H1 (cell line): Measurements from ENCODE around the gene KLHDC8A. TPM values are rescaled to one million over a fixed set of nuclear protein-coding genes. Genes with fewer than 3 reads are reported as not detected.

Source experiments
- CTCF ChIA-PET: fragments of 300-600 bp; sonication (Branson Sonifier 250); formaldehyde crosslinking; loops from one replicate; lab custom pipeline; 2021; ENCODE audit not compliant: partially characterized antibody; lab: Charles Lee
- POLR2A ChIA-PET: fragments of 300-600 bp; sonication (Branson Sonifier 250); formaldehyde crosslinking; loops from one replicate; lab custom pipeline; 2021; ENCODE audit warnings: inconsistent platforms; ENCODE audit not compliant: partially characterized antibody; lab: Charles Lee
- DNase-seq, 2 experiments: peaks; one replicate each; pipeline versions ENCODE4 v3.0.0 to v3.0.0-alpha.2; 2010 to 2022; ENCODE audit warnings: low spot score in 2 of 2, low read depth in 1 of 2, mixed read lengths in 1 of 2
- FAIRE-seq: peaks from 2 replicates; lab custom pipeline; 2011; peaks lifted over from hg19 to GRCh38; lab: Jason Lieb, UNC
- H2AFZ ChIP-seq: 2 replicates; pipeline ENCODE4 v1.8.1; 2012; ENCODE audit warnings: low read length, inconsistent platforms
- H2AK5ac ChIP-seq: 2 replicates; pipeline ENCODE4 v1.6.1; 2013; ENCODE audit warnings: low read depth, low read length
- H2BK120ac ChIP-seq: replicated peaks from 2 replicates; pipeline ENCODE3; 2013; ENCODE audit warnings: low read depth, low read length, inconsistent platforms
- H2BK12ac ChIP-seq: 2 replicates; pipeline ENCODE4 v1.6.1; 2013; ENCODE audit warnings: low read depth, low read length
- H2BK15ac ChIP-seq: 2 replicates; pipeline ENCODE4 v1.6.1; 2013; ENCODE audit warnings: low read length
- H2BK20ac ChIP-seq: 2 replicates; pipeline ENCODE4 v1.6.1; 2013; ENCODE audit warnings: low read length
- H2BK5ac ChIP-seq: 2 replicates; pipeline ENCODE4 v1.6.1; 2013; ENCODE audit warnings: low read depth, low read length
- H3K14ac ChIP-seq: 2 replicates; pipeline ENCODE4 v1.6.1; 2013; ENCODE audit warnings: inconsistent platforms; ENCODE audit not compliant: insufficient read length
- H3K18ac ChIP-seq: 2 replicates; pipeline ENCODE4 v1.6.1; 2013; ENCODE audit warnings: low read length; ENCODE audit errors: extremely low read depth
- H3K23ac ChIP-seq: 2 replicates; pipeline ENCODE4 v1.6.1; 2013; ENCODE audit warnings: inconsistent platforms; ENCODE audit not compliant: insufficient read length
- H3K23me2 ChIP-seq: 2 replicates; pipeline ENCODE4 v1.6.1; 2013; ENCODE audit warnings: low read depth, low read length
- H3K27ac ChIP-seq: 2 replicates; pipeline ENCODE4 v1.6.1; 2011; ENCODE audit warnings: low read depth, low read length, inconsistent platforms
- H3K27me3 ChIP-seq, 4 experiments: replicated peaks in 1 of 4; 1 replicate in 1 of 4; 2 replicates in 3 of 4; pipeline versions ENCODE4 v1.6.1 to v1.8.1; 2011 to 2013; ENCODE audit warnings: low read length in 3 of 4, mild to moderate bottlenecking in 3 of 4, inconsistent platforms in 2 of 4, mixed read lengths in 2 of 4, moderate library complexity in 1 of 4; ENCODE audit not compliant: control insufficient read depth in 3 of 4, insufficient read depth in 3 of 4; ENCODE audit errors: extremely low read depth in 1 of 4
- H3K36me3 ChIP-seq, 4 experiments: 2 replicates each; pipeline versions ENCODE4 v1.6.1 to v1.8.1; 2011 to 2013; ENCODE audit warnings: mild to moderate bottlenecking in 4 of 4, low read length in 3 of 4, moderate library complexity in 2 of 4, control low read depth in 1 of 4, inconsistent platforms in 1 of 4; ENCODE audit not compliant: insufficient read depth in 4 of 4, control insufficient read depth in 2 of 4
- H3K4ac ChIP-seq: replicated peaks from 2 replicates; pipeline ENCODE3; 2013; ENCODE audit warnings: low read length, low read depth, mixed read lengths, inconsistent platforms; ENCODE audit not compliant: insufficient read length
- H3K4me1 ChIP-seq, 4 experiments: replicated peaks in 1 of 4; 1 replicate in 1 of 4; 2 replicates in 3 of 4; pipeline versions ENCODE4 v1.6.1 to v1.8.1; 2011 to 2013; ENCODE audit warnings: low read length in 3 of 4, inconsistent platforms in 2 of 4, mixed read lengths in 1 of 4; ENCODE audit not compliant: insufficient read depth in 4 of 4, control insufficient read depth in 3 of 4
- H3K4me2 ChIP-seq, 2 experiments: 2 replicates each; pipeline versions ENCODE4 v1.6.1 to v1.8.1; 2011 to 2013; ENCODE audit warnings: low read depth in 2 of 2, low read length in 2 of 2, control low read depth in 1 of 2, inconsistent platforms in 1 of 2, mild to moderate bottlenecking in 1 of 2; ENCODE audit not compliant: insufficient read depth in 1 of 2
- H3K4me3 ChIP-seq, 4 experiments: fragments of 200-600, 300-600 bp in 1 of 4; sonication (generic), shearing (Covaris generic), sonication (Bioruptor Twin) in 1 of 4; 2 replicates each; pipeline versions ENCODE4 v1.5.1 to v1.8.1; 2011 to 2016; ENCODE audit warnings: low read length in 4 of 4, low read depth in 3 of 4, control low read depth in 2 of 4, inconsistent platforms in 2 of 4, mild to moderate bottlenecking in 2 of 4, mixed read lengths in 1 of 4, moderate library complexity in 1 of 4; ENCODE audit not compliant: insufficient read depth in 2 of 4; ENCODE audit errors: extremely low read depth in 1 of 4
- H3K56ac ChIP-seq: replicated peaks from 2 replicates; pipeline ENCODE3; 2013; ENCODE audit warnings: low read depth, mild to moderate bottlenecking, mixed read lengths, low read length, inconsistent platforms; ENCODE audit not compliant: insufficient read length
- H3K79me1 ChIP-seq: 2 replicates; pipeline ENCODE4 v1.6.1; 2013; ENCODE audit warnings: low read depth, low read length, control low read depth
- H3K79me2 ChIP-seq, 2 experiments: 2 replicates each; pipeline versions ENCODE4 v1.6.1 to v1.8.1; 2012 to 2013; ENCODE audit warnings: low read length in 2 of 2, mild to moderate bottlenecking in 2 of 2, inconsistent platforms in 1 of 2; ENCODE audit not compliant: insufficient read depth in 2 of 2, control insufficient read depth in 1 of 2
- H3K9ac ChIP-seq, 4 experiments: replicated peaks in 1 of 4; 1 replicate in 1 of 4; 2 replicates in 3 of 4; pipeline versions ENCODE4 v1.6.1 to v1.8.1; 2011 to 2013; ENCODE audit warnings: low read depth in 3 of 4, low read length in 3 of 4, control low read depth in 2 of 4, mild to moderate bottlenecking in 2 of 4, moderate library complexity in 2 of 4, inconsistent platforms in 1 of 4; ENCODE audit errors: extremely low read depth in 1 of 4
- H3K9me3 ChIP-seq, 2 experiments: 2 replicates each; pipeline versions ENCODE4 v1.6.1 to v1.8.1; 2012 to 2013; ENCODE audit warnings: mild to moderate bottlenecking in 2 of 2, moderate library complexity in 2 of 2, control low read depth in 1 of 2, inconsistent platforms in 1 of 2, low read depth in 1 of 2, low read length in 1 of 2, mixed read lengths in 1 of 2; ENCODE audit not compliant: insufficient read depth in 2 of 2
- H4K20me1 ChIP-seq, 2 experiments: replicated peaks in 1 of 2; 2 replicates each; pipeline versions ENCODE3 to v1.8.1; 2011 to 2013; ENCODE audit warnings: inconsistent platforms in 2 of 2, low read length in 2 of 2, mild to moderate bottlenecking in 1 of 2; ENCODE audit not compliant: insufficient read depth in 2 of 2, control insufficient read depth in 1 of 2
- H4K5ac ChIP-seq: 2 replicates; pipeline ENCODE4 v1.6.1; 2013; ENCODE audit warnings: low read length, low read depth, mixed read lengths, inconsistent platforms; ENCODE audit not compliant: insufficient read length
- H4K8ac ChIP-seq: 2 replicates; pipeline ENCODE4 v1.8.0; 2013; ENCODE audit warnings: mild to moderate bottlenecking, moderate library complexity, low read length, inconsistent platforms; ENCODE audit not compliant: insufficient read depth; ENCODE audit errors: extremely low read depth
- H4K91ac ChIP-seq: replicated peaks from 2 replicates; pipeline ENCODE3; 2013; ENCODE audit warnings: low read length, mixed read lengths, inconsistent platforms; ENCODE audit not compliant: insufficient read length
- CHD2 ChIP-seq: IDR thresholded peaks from 2 replicates; pipeline ENCODE4 v1.6.1; 2012; ENCODE audit warnings: low read length, improper control_type of control experiment
- JUND ChIP-seq: IDR thresholded peaks from 2 replicates; pipeline ENCODE4 v1.6.1; 2011; ENCODE audit warnings: mild to moderate bottlenecking, improper control_type of control experiment, low read length
- KDM1A ChIP-seq: fragments of 200-600, 300-600 bp; sonication (generic); IDR thresholded peaks from 2 replicates; pipeline ENCODE4 v1.7.1; 2016; ENCODE audit warnings: mild to moderate bottlenecking, low read length, borderline replicate concordance
- KDM4A ChIP-seq: IDR thresholded peaks from one replicate; pipeline ENCODE4 v1.7.1; 2012; ENCODE audit warnings: low read depth, mild to moderate bottlenecking, moderate library complexity, low read length, inconsistent platforms; ENCODE audit not compliant: severe bottlenecking
- NANOG ChIP-seq: IDR thresholded peaks from 2 replicates; pipeline ENCODE4 v1.6.1; 2011; ENCODE audit warnings: low read length, low read depth, mild to moderate bottlenecking, inconsistent platforms; ENCODE audit not compliant: insufficient read depth, poor library complexity, severe bottlenecking
- POLR2AphosphoS5 ChIP-seq: IDR thresholded peaks from 2 replicates; pipeline ENCODE4 v1.6.1; 2011; ENCODE audit warnings: low read depth, low read length
- POU5F1 ChIP-seq: IDR thresholded peaks from 2 replicates; pipeline ENCODE4 v1.6.1; 2011; ENCODE audit warnings: low read depth, mild to moderate bottlenecking, low read length, moderate library complexity
- SAP30 ChIP-seq: fragments of 300-600 bp; sonication (generic); IDR thresholded peaks from 2 replicates; pipeline ENCODE4 v1.7.1; 2012; ENCODE audit warnings: low read length, moderate library complexity, mild to moderate bottlenecking, inconsistent platforms; ENCODE audit not compliant: insufficient read depth, insufficient replicate concordance
- SIRT6 ChIP-seq: IDR thresholded peaks from one replicate; pipeline ENCODE4 v1.7.1; 2012; ENCODE audit warnings: low read length, inconsistent platforms
- WGBS, 2 experiments: shearing (Covaris generic) in 1 of 2; methylation state at CpG; one replicate each; pipeline versions ENCODE4 v1.1.6 to v1.1.7; 2013 to 2015; ENCODE audit warnings: low lambda C conversion rate in 2 of 2, mixed read lengths in 2 of 2, inconsistent platforms in 1 of 2, low coverage in 1 of 2, missing lambda C conversion rate in 1 of 2; ENCODE audit not compliant: insufficient replicate concordance in 2 of 2, insufficient coverage in 1 of 2, insufficient read length in 1 of 2; ENCODE audit errors: extremely low coverage in 1 of 2, missing lambda C conversion rate in 1 of 2; 5-methylcytosine and 5-hydroxymethylcytosine counted together
- polyA plus RNA-seq, 7 experiments: library from polyadenylated mRNA; depleted of rRNA in 3 of 7; stranded (reverse) in 5 of 7; unstranded in 2 of 7; fragments of >200 nt in 5 of 7; fragments of 200-250 nt in 2 of 7; gene quantifications; 1 replicate in 5 of 7; 2 replicates in 1 of 7; 4 replicates in 1 of 7; pipeline versions ENCODE4 v1.2.1 to v1.2.3, GENCODE V29; 2011 to 2013; ENCODE audit warnings: missing spikeins in 2 of 7, mixed read lengths in 2 of 7
- total RNA-seq: library from RNA; stranded (reverse); fragmentation: NEBNext Ultra II Directional; extraction: Animal tissue kit (Norgen Biotek cat#: 25700); gene quantifications from 2 replicates; pipeline ENCODE4 v1.2.1, GENCODE V29; 2021
- TF ChIP-seq, protein P1 (sequence below): IDR thresholded peaks from 2 replicates; pipeline ENCODE4 v1.6.1; 2012; ENCODE audit warnings: inconsistent platforms

Gene KLHDC8A
- total and polyA plus RNA-seq, 2 of the 8 experiments (the other 6 are each of a cell fraction or from before 2014, with no cell fraction given): 1.9 to 3.4 TPM

DNA sequence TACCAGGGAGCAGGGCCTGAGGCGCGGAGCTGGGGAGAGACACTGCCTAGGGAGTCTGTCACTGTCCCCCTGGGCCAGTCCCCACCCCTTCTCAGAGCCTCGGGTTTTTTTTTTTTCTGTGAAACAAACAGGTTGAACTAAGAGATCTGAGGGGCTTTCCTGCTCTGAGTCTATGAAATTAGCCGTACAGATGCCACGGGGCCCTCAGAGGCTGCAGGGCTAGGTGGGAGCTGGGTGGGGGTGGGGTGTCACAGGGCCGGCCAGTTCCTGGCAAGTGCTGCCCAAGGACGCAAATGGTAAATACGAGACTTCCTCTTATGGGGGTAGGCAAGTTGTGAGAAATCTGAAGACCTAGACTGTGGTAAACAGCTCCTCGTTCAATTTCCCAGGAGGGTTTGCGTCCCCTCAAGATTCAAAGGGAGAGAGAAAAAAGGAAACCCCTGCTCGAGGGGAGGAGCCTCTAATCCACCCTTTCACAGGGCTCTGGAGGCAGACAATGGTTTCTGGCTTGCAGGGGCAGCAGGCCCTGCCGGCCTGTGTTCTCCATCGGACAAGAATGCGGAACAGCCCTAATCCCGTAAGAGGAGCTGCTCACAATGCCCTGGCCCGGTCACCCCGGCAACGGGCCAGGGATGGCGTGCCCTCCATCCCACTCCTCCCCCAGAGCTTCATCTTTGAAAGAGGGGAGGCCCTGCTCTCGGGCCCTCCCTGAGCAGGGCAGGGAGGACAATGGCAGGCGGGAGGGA lies 43.0 kb downstream of the KLHDC8A start:
- Histone ChIP-seq H3K27ac (peak overlapping the region; percentile 91), H4K91ac (peak overlapping the region; percentile 96), H3K56ac (peak overlapping the region; percentile 74), H3K9ac (peak overlapping the region in 3 of 4 experiments; percentile 56 to 65 (median 64); a peak in 6 of 7 replicates), H3K4me3 (peak overlapping the region in 3 of 4 experiments; percentile 6 to 46 (median 21); a peak in 5 of 8 replicates), H4K20me1 (peaks cover 9 to 30% of the 10 kb centered on the region in 2 experiments), H3K79me2 (peaks cover 36 to 85% of the 10 kb centered on the region in 2 experiments), H4K8ac (peak overlapping the region; percentile 93; the same call in 1 of the 2 replicates), H2BK120ac (peak overlapping the region; percentile 88), H2BK20ac (0 out of 2 replicates have a peak overlapping the region, but pooled peaks have one; percentile 40), H3K9me3 (no peaks in the 10 kb centered on the region), H4K5ac (peak overlapping the region; percentile 96), H3K14ac (no peak overlapping the region), H2BK5ac (peak overlapping the region; percentile 94), H3K18ac (peak overlapping the region; percentile 86), H3K4ac (peak overlapping the region; percentile 93), H3K4me1 (peaks cover 29 to 53% (median 42%) of the 10 kb centered on the region in 4 experiments), H2BK12ac (peak overlapping the region; percentile 63), H2AK5ac (peak overlapping the region; percentile 24; the same call in 1 of the 2 replicates), H2BK15ac (peak overlapping the region; percentile 10; the same call in 1 of the 2 replicates), H3K79me1 (peaks cover 45% of the 10 kb centered on the region), H3K27me3 (no peaks in the 10 kb centered on the region), H3K36me3 (peaks cover 16 to 33% (median 30%) of the 10 kb centered on the region in 4 experiments), H3K23me2 (no peaks in the 10 kb centered on the region; the same call in 1 of the 2 replicates), H2AFZ (no peak overlapping the region), H3K23ac (no peak overlapping the region), H3K4me2 (peak overlapping the region; percentile 66 to 81)
- ChIA-PET CTCF (interaction anchor here (0.6 to 67.1 kb wide), 10 partner anchors 12 to 1176 kb away, joined by 3 to 2424 read pairs (median 6); no protein-coding TSS in a partner anchor), POLR2A (interaction anchor here (0.6 to 7.5 kb wide), 18 partner anchors 9 to 384 kb away, joined by 3 to 124 read pairs (median 4); partner anchors contain the start of genes NUAK2 and TMCC2)
- DNase-seq: peak; percentile 79 to 88
- 14% methylated on average over 20 of the region's 21 CpGs; no CpG with 5 or more reads in 1 of the 2 experiments for WGBS, 2 experiments
- FAIRE-seq: peak; percentile 75
- TF ChIP-seq KDM1A (peak; percentile 80; the same call in 1 of the 2 replicates), NANOG (no peak), KDM4A (no peak), POLR2AphosphoS5 (peak; percentile 66), POU5F1 (no peak), SAP30 (no peak), JUND (peak; percentile 31; the same call in 1 of the 2 replicates), SIRT6 (no peak), CHD2 (no peak)
- TF ChIP-seq, protein P1, sequence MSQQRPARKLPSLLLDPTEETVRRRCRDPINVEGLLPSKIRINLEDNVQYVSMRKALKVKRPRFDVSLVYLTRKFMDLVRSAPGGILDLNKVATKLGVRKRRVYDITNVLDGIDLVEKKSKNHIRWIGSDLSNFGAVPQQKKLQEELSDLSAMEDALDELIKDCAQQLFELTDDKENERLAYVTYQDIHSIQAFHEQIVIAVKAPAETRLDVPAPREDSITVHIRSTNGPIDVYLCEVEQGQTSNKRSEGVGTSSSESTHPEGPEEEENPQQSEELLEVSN: no peak
